NT2/D1 (cell line): ENCODE results near the gene ROBO2.

Experiments
- SUZ12 ChIP-seq: IDR thresholded peaks from 2 replicates; pipeline ENCODE4 v1.6.1; 2011; ENCODE audit not compliant: insufficient read length, insufficient read depth; ENCODE audit errors: extremely low read depth
- YY1 ChIP-seq: IDR thresholded peaks from 2 replicates; pipeline ENCODE4 v1.6.1; 2011; ENCODE audit not compliant: insufficient read length, insufficient read depth

DNA sequence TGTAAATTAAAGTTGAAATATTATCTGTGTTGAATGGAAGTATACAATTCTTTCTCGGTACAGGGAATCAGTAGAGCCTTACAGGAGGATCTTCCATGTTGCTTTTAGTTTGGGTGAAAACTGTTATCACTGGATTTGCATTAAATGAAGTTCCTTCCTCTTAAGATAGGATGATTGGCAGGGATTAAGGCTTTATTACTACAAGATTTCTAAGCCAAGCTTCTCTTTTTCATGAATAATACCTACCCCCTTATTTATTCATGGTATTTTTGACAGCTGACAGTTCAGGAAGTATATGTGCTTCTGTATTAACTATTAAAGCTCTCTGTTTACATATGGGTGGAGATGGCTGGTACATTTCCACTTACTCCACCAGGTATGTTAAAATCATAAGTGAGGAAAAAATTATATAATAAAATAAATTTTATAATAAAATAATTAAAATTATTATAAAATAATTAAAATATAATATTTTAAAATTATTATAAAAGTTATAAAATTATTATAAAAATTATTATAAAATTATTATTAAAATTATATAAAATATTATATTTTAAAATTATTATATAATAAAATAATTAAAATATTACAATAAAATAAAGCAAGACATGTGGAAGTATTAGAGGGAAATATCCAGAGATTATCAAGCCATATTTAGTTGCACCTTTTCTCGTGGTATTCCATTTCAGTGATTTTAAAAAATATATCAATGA, 332.9 kb downstream of the ROBO2 start:
- TF ChIP-seq SUZ12 (no peak), YY1 (no peak)
